CD4-positive, alpha-beta memory T cell (primary cell): Measurements from ENCODE around the gene FXYD3. TPM values are rescaled to one million over a fixed set of nuclear protein-coding genes. Genes with fewer than 3 reads are reported as not detected.
A peak's percentile ranks its signal among the peaks of the same experiment; 100 is the strongest.

ENCODE experiments used
- CTCF ChIA-PET: fragments of 350-600 bp; sonication (Branson Sonifier 250); formaldehyde crosslinking; loops from one replicate; lab custom pipeline; 2021; ENCODE audit warnings: inconsistent platforms; ENCODE audit not compliant: partially characterized antibody; lab: Charles Lee
- POLR2A ChIA-PET: fragments of 350-600 bp; sonication (Branson Sonifier 250); formaldehyde crosslinking; loops from one replicate; lab custom pipeline; 2021; ENCODE audit not compliant: partially characterized antibody; lab: Charles Lee
- DNase-seq, 5 donors: peaks; one replicate each; pipeline versions ENCODE4 v3.0.0 to v3.0.0-alpha.2; 2020 to 2022; ENCODE audit warnings: mixed read lengths in 1 of 5
- H3K27ac ChIP-seq: one replicate; pipeline ENCODE4 v1.7.0; 2013; ENCODE audit warnings: low read depth, low read length
- H3K27me3 ChIP-seq: 2 replicates; pipeline ENCODE4 v1.7.0; 2013; ENCODE audit warnings: mild to moderate bottlenecking, low read length, moderate library complexity; ENCODE audit not compliant: insufficient read depth
- H3K36me3 ChIP-seq: 2 replicates; pipeline ENCODE4 v1.7.0; 2013; ENCODE audit warnings: mild to moderate bottlenecking, low read length, moderate library complexity; ENCODE audit not compliant: insufficient read depth
- H3K4me1 ChIP-seq: 2 replicates; pipeline ENCODE4 v1.7.0; 2013; ENCODE audit warnings: mild to moderate bottlenecking, low read length, moderate library complexity; ENCODE audit not compliant: insufficient read depth
- H3K4me3 ChIP-seq, 2 donors: one replicate each; pipeline ENCODE4 v1.7.0; 2013; ENCODE audit warnings: low read length in 2 of 2, mild to moderate bottlenecking in 1 of 2
- H3K9me3 ChIP-seq, 2 donors: one replicate each; pipeline ENCODE4 v1.7.0; 2013; ENCODE audit warnings: low read length in 2 of 2, control low read depth in 1 of 2; ENCODE audit not compliant: control insufficient read depth in 1 of 2
- H3K27ac Mint-ChIP-seq, 7 donors: one replicate each; pipeline ENCODE4 v1.8.0; 2020 to 2021; ENCODE audit warnings: mixed read lengths in 7 of 7, mild to moderate bottlenecking in 6 of 7, inconsistent platforms in 3 of 7, moderate library complexity in 3 of 7
- H3K27me3 Mint-ChIP-seq, 2 donors: one replicate each; pipeline ENCODE4 v1.8.0; 2020 to 2021; ENCODE audit warnings: mixed read lengths in 2 of 2
- H3K36me3 Mint-ChIP-seq, 2 donors: one replicate each; pipeline ENCODE4 v1.8.0; 2020 to 2021; ENCODE audit warnings: mixed read lengths in 2 of 2, inconsistent platforms in 1 of 2, mild to moderate bottlenecking in 1 of 2
- H3K4me1 Mint-ChIP-seq, 4 donors: one replicate each; pipeline ENCODE4 v1.8.0; 2020 to 2021; ENCODE audit warnings: mixed read lengths in 4 of 4, mild to moderate bottlenecking in 1 of 4
- H3K4me3 Mint-ChIP-seq, 8 donors: one replicate each; pipeline ENCODE4 v1.8.0; 2020 to 2021; ENCODE audit warnings: mixed read lengths in 8 of 8, mild to moderate bottlenecking in 7 of 8, moderate library complexity in 6 of 8, inconsistent platforms in 3 of 8
- H3K9me3 Mint-ChIP-seq, 8 donors: one replicate each; pipeline ENCODE4 v1.8.0; 2020 to 2021; ENCODE audit warnings: mixed read lengths in 8 of 8, mild to moderate bottlenecking in 5 of 8, inconsistent platforms in 3 of 8, moderate library complexity in 1 of 8
- intact Hi-C: fragments of 100-400 bp; cut with micrococcal nuclease; formaldehyde crosslinking; loops from one replicate; pipeline ENCODE4 v1.15.1; 2023
- polyA plus RNA-seq, 2 donors: library from polyadenylated mRNA; unstranded; fragments of 300-500 nt; fragmentation: Illumina TruSeq; gene quantifications; one replicate each; pipeline ENCODE4 v1.2.3, GENCODE V29; 2021
- total RNA-seq, 2 experiments: library from RNA; stranded (reverse); gene quantifications; one replicate each; pipeline ENCODE4 v1.2.3, GENCODE V29; 2021

FXYD3 gene
- total and polyA plus RNA-seq, 4 experiments from 2014 or later: not detected

GRCh38 chr19:35171730-35172129, 56.1 kb downstream of the FXYD3 start:
- Mint-ChIP-seq H3K27me3 (no peaks in the 10 kb centered on the region), H3K4me1 (peaks cover 28 to 80% (median 59%) of the 10 kb centered on the region in 4 donors), H3K4me3 (peak overlapping the region in 5 of 8 donors; percentile 33 to 65 (median 55)), H3K27ac (peak overlapping the region; percentile 74 to 93 (median 84)), H3K9me3 (peaks cover 0 to 6% (median 0%) of the 10 kb centered on the region in 8 donors), H3K36me3 (peaks cover 24 to 35% of the 10 kb centered on the region in 2 donors)
- ChIA-PET POLR2A (interaction anchor here (0.6 to 16.0 kb wide), 9 partner anchors 12 to 98 kb away, joined by 3 to 140 read pairs (median 7); partner anchors contain the start of genes FXYD5, FXYD7 and USF2), CTCF (interaction anchor here (1.2 to 1.4 kb wide), 4 partner anchors 17 to 47 kb away, joined by 3 to 6 read pairs (median 4); partner anchors contain the start of gene FXYD5)
- H3K4me1 ChIP-seq: peaks cover 59% of the 10 kb centered on the region
- intact Hi-C loops: loop anchor here (1.0 to 5.0 kb wide), 2 partner anchors 21 to 36 kb away; no protein-coding TSS in a partner anchor
- H3K36me3 ChIP-seq: peaks cover 21% of the 10 kb centered on the region
- no peaks in the 10 kb centered on the region for H3K27me3 ChIP-seq
- H3K4me3 ChIP-seq: no peak overlapping the region
- no peak for DNase-seq
- no peaks in the 10 kb centered on the region for H3K9me3 ChIP-seq
- no peak overlapping the region for H3K27ac ChIP-seq

Other genes with a start within 250 kb of the FXYD3 start
- gene ZNF30, start 188.9 kb upstream of the FXYD3 start, total RNA-seq: 1 to 10 TPM; 9.2 to 9.7 TPM
- 1 to 10 TPM; 5.4 to 5.7 TPM for gene ZNF30, start 188.9 kb upstream of the FXYD3 start, polyA plus RNA-seq
- gene ZNF792, start 151.6 kb upstream of the FXYD3 start, total RNA-seq: 10 to 100 TPM; 33.9 to 34.7 TPM
- 10 to 100 TPM; 10.1 to 23.9 TPM for gene ZNF792, start 151.6 kb upstream of the FXYD3 start, polyA plus RNA-seq
- gene GRAMD1A, start 115.5 kb upstream of the FXYD3 start, total RNA-seq: 100 to 1,000 TPM; 205 to 221 TPM
- gene GRAMD1A, start 115.5 kb upstream of the FXYD3 start, polyA plus RNA-seq: 10 to 100 TPM; 16.3 to 55.4 TPM
- gene SCN1B, start 85.4 kb upstream of the FXYD3 start, total RNA-seq: 1 to 10 TPM; 1.4 to 1.5 TPM
- gene SCN1B, start 85.4 kb upstream of the FXYD3 start, polyA plus RNA-seq: under 1 TPM in 1 of 2 donors, not detected in 1; 0.64 TPM
- under 1 TPM in 1 of 2 experiments, not detected in 1; 0.15 TPM for gene HPN, start 74.1 kb upstream of the FXYD3 start, total RNA-seq
- under 1 TPM in 1 of 2 donors, not detected in 1; 0.57 TPM for gene HPN, start 74.1 kb upstream of the FXYD3 start, polyA plus RNA-seq
- under 1 TPM; 0.72 to 0.81 TPM for gene LGI4, start 19.2 kb downstream of the FXYD3 start, total RNA-seq
- not detected for gene LGI4, start 19.2 kb downstream of the FXYD3 start, polyA plus RNA-seq
- 1 to 10 TPM; 3.6 to 4.4 TPM for gene FXYD1, start 23.0 kb downstream of the FXYD3 start, total RNA-seq
- 1 to 10 TPM in 1 of 2 donors, under 1 TPM in 1; 0.58 to 3.2 TPM for gene FXYD1, start 23.0 kb downstream of the FXYD3 start, polyA plus RNA-seq
- 10 to 100 TPM in 1 of 2 experiments, 1 to 10 TPM in 1; 9.6 to 10.1 TPM for gene FXYD7, start 27.4 kb downstream of the FXYD3 start, total RNA-seq
- gene FXYD7, start 27.4 kb downstream of the FXYD3 start, polyA plus RNA-seq: 10 to 100 TPM in 1 of 2 donors, 1 to 10 TPM in 1; 5.5 to 11.1 TPM
- 100 to 1,000 TPM; 473 to 484 TPM for gene FXYD5, start 38.9 kb downstream of the FXYD3 start, total RNA-seq
- gene FXYD5, start 38.9 kb downstream of the FXYD3 start, polyA plus RNA-seq: 100 to 1,000 TPM; 452 to 833 TPM
- not detected for gene FAM187B, start 112.9 kb downstream of the FXYD3 start, total RNA-seq
- gene FAM187B, start 112.9 kb downstream of the FXYD3 start, polyA plus RNA-seq: not detected
- 10 to 100 TPM; 45.8 to 48.9 TPM for gene LSR, start 133.2 kb downstream of the FXYD3 start, total RNA-seq
- 10 to 100 TPM; 76.1 to 91.6 TPM for gene LSR, start 133.2 kb downstream of the FXYD3 start, polyA plus RNA-seq
- 100 to 1,000 TPM; 204 to 216 TPM for gene USF2, start 153.1 kb downstream of the FXYD3 start, total RNA-seq
- 1 to 10 TPM; 2.2 to 9.4 TPM for gene USF2, start 153.1 kb downstream of the FXYD3 start, polyA plus RNA-seq
- 1 to 10 TPM; 1.2 to 2.7 TPM for gene HAMP, start 166.7 kb downstream of the FXYD3 start, total RNA-seq
- not detected for gene HAMP, start 166.7 kb downstream of the FXYD3 start, polyA plus RNA-seq
- not detected for gene MAG, start 176.3 kb downstream of the FXYD3 start, total RNA-seq
- gene MAG, start 176.3 kb downstream of the FXYD3 start, polyA plus RNA-seq: not detected
- gene CD22, start 213.4 kb downstream of the FXYD3 start, total RNA-seq: under 1 TPM; 0.30 to 0.32 TPM
- 1 to 10 TPM in 1 of 2 donors, under 1 TPM in 1; 0.32 to 1.8 TPM for gene CD22, start 213.4 kb downstream of the FXYD3 start, polyA plus RNA-seq
- not detected for gene FFAR1, start 232.1 kb downstream of the FXYD3 start, total RNA-seq
- not detected for gene FFAR1, start 232.1 kb downstream of the FXYD3 start, polyA plus RNA-seq
- gene FFAR3, start 242.6 kb downstream of the FXYD3 start, total RNA-seq: not detected
- gene FFAR3, start 242.6 kb downstream of the FXYD3 start, polyA plus RNA-seq: not detected